Naive thymus-derived CD4-positive, alpha-beta T cell (primary cell): ENCODE measurements around the gene NLRP11. TPM values are rescaled to one million over a fixed set of nuclear protein-coding genes. Genes with fewer than 3 reads are reported as not detected.
"Not testable (repeated sequence)": the region's sequence is repeated elsewhere in the genome, so short reads cannot be mapped to it uniquely, and the experiment has no call there.

Source experiments
- ATAC-seq: fragments of 150-1000 bp; cut with Tn5 transposase; 2 replicates; pipeline ENCODE4 v1.10.0; 2021; ENCODE audit warnings: mild to moderate bottlenecking, moderate library complexity
- CTCF ChIA-PET: fragments of 350-600 bp; sonication (Branson Sonifier 250); formaldehyde crosslinking; loops from one replicate; lab custom pipeline; 2021; ENCODE audit warnings: antibody characterized with exemption; lab: Charles Lee
- POLR2A ChIA-PET: fragments of 350-600 bp; sonication (Branson Sonifier 250); formaldehyde crosslinking; loops from one replicate; lab custom pipeline; 2021; ENCODE audit warnings: antibody characterized with exemption, inconsistent platforms; lab: Charles Lee
- DNase-seq, 9 donors: peaks; one replicate each; pipeline versions ENCODE4 v3.0.0 to v3.0.0-alpha.2; 2020 to 2022; ENCODE audit warnings: mixed read lengths in 1 of 9
- H3K27ac ChIP-seq: one replicate; pipeline ENCODE4 v1.7.0; 2013; ENCODE audit warnings: mild to moderate bottlenecking, low read depth, low read length, moderate library complexity
- H3K27me3 ChIP-seq, 2 donors: one replicate each; pipeline ENCODE4 v1.7.0; 2013; ENCODE audit warnings: low read length in 2 of 2, mild to moderate bottlenecking in 2 of 2, moderate library complexity in 2 of 2; ENCODE audit not compliant: control insufficient read depth in 2 of 2, insufficient read depth in 2 of 2
- H3K36me3 ChIP-seq, 3 experiments: 1 replicate in 2 of 3; 2 replicates in 1 of 3; pipeline ENCODE4 v1.7.0; 2013; ENCODE audit warnings: low read length in 3 of 3, mild to moderate bottlenecking in 3 of 3, moderate library complexity in 1 of 3; ENCODE audit not compliant: insufficient read depth in 3 of 3, control insufficient read depth in 2 of 3
- H3K4me1 ChIP-seq, 2 donors: one replicate each; pipeline ENCODE4 v1.7.0; 2013; ENCODE audit warnings: low read length in 2 of 2, mild to moderate bottlenecking in 2 of 2, moderate library complexity in 1 of 2; ENCODE audit not compliant: control insufficient read depth in 2 of 2, insufficient read depth in 2 of 2
- H3K4me3 ChIP-seq: 2 replicates; pipeline ENCODE4 v1.7.0; 2013; ENCODE audit warnings: mild to moderate bottlenecking, low read length
- H3K9me3 ChIP-seq, 3 experiments: 1 replicate in 2 of 3; 2 replicates in 1 of 3; pipeline ENCODE4 v1.7.0; 2013; ENCODE audit warnings: low read length in 3 of 3; ENCODE audit not compliant: control insufficient read depth in 2 of 3
- H3K27ac Mint-ChIP-seq, 9 donors: one replicate each; pipeline ENCODE4 v1.8.0; 2020 to 2022; ENCODE audit warnings: mixed read lengths in 9 of 9, mild to moderate bottlenecking in 8 of 9, moderate library complexity in 5 of 9, inconsistent platforms in 2 of 9
- H3K27me3 Mint-ChIP-seq, 5 donors: one replicate each; pipeline ENCODE4 v1.8.0; 2021 to 2022; ENCODE audit warnings: mixed read lengths in 5 of 5, mild to moderate bottlenecking in 1 of 5
- H3K36me3 Mint-ChIP-seq, 5 donors: one replicate each; pipeline ENCODE4 v1.8.0; 2020 to 2022; ENCODE audit warnings: mixed read lengths in 5 of 5, mild to moderate bottlenecking in 3 of 5, inconsistent platforms in 1 of 5
- H3K4me1 Mint-ChIP-seq, 7 donors: one replicate each; pipeline ENCODE4 v1.8.0; 2020 to 2022; ENCODE audit warnings: mixed read lengths in 7 of 7, mild to moderate bottlenecking in 3 of 7, inconsistent platforms in 1 of 7
- H3K4me3 Mint-ChIP-seq, 10 donors: one replicate each; pipeline ENCODE4 v1.8.0; 2020 to 2022; ENCODE audit warnings: mild to moderate bottlenecking in 10 of 10, mixed read lengths in 10 of 10, moderate library complexity in 6 of 10, inconsistent platforms in 2 of 10
- H3K9me3 Mint-ChIP-seq, 11 donors: one replicate each; pipeline ENCODE4 v1.8.0; 2020 to 2022; ENCODE audit warnings: mixed read lengths in 11 of 11, mild to moderate bottlenecking in 4 of 11, inconsistent platforms in 1 of 11, moderate library complexity in 1 of 11
- intact Hi-C, 2 donors: fragments of 100-400 bp; cut with micrococcal nuclease; formaldehyde crosslinking; loops; one replicate each; pipeline ENCODE4 v1.15.1; 2023
- polyA plus RNA-seq, 2 donors: library from polyadenylated mRNA; unstranded; fragments of 300-500 nt; fragmentation: Illumina TruSeq; gene quantifications; one replicate each; pipeline ENCODE4 v1.2.3, GENCODE V29; 2021
- total RNA-seq, 6 experiments: library from RNA in 5 of 6; stranded (reverse) in 5 of 6; gene quantifications; 1 replicate in 5 of 6; 2 replicates in 1 of 6; pipeline ENCODE4 v1.2.3 and lab custom pipeline; 2021 to 2026

Gene NLRP11
- total and polyA plus RNA-seq, 7 experiments from 2014 or later: not detected

GRCh38 chr19:55768818-55769217 is 63.0 kb downstream of the NLRP11 start, which contains the start of gene RFPL4AL1:
RFPL4AL1 (plus strand) TSS chr19:55769118; CDS start chr19:55771805, 2,687 bp downstream.
- H3K27ac ChIP-seq, ATAC-seq, POLR2A ChIA-PET, H3K9me3 ChIP-seq, H3K4me3 Mint-ChIP-seq, DNase-seq, H3K4me1 ChIP-seq, H3K4me1 Mint-ChIP-seq, intact Hi-C loops, H3K27ac Mint-ChIP-seq, H3K4me3 ChIP-seq, H3K36me3 ChIP-seq, H3K27me3 ChIP-seq, CTCF ChIA-PET: not testable (repeated sequence)
- peaks cover 0 to 35% (median 8%) of the 10 kb centered on the region in 11 donors for H3K9me3 Mint-ChIP-seq
- H3K36me3 Mint-ChIP-seq: peaks cover 0 to 10% (median 0%) of the 10 kb centered on the region in 5 donors
- H3K27me3 Mint-ChIP-seq: peaks cover 0 to 43% (median 39%) of the 10 kb centered on the region in 5 donors

- H3K4me3 ChIP-seq: no peak overlapping the region
- no peaks in the 10 kb centered on the region for H3K27me3 ChIP-seq
- CTCF ChIA-PET: no interaction called here
- no peak overlapping the region for H3K27ac ChIP-seq
- no peaks in the 10 kb centered on the region for H3K9me3 ChIP-seq
- H3K4me3 Mint-ChIP-seq: no peak overlapping the region
- ATAC-seq (no peak), DNase-seq (no peak)
- POLR2A ChIA-PET: no interaction called here
- H3K4me1 ChIP-seq: no peaks in the 10 kb centered on the region
- H3K36me3 ChIP-seq: no peaks in the 10 kb centered on the region
- peaks cover 0 to 10% (median 0%) of the 10 kb centered on the region in 5 donors for H3K36me3 Mint-ChIP-seq
- no peak overlapping the region for H3K27ac Mint-ChIP-seq
- no peaks in the 10 kb centered on the region for H3K4me1 Mint-ChIP-seq
- H3K9me3 Mint-ChIP-seq: peaks cover 0 to 35% (median 8%) of the 10 kb centered on the region in 11 donors
- H3K27me3 Mint-ChIP-seq: peaks cover 0 to 45% (median 39%) of the 10 kb centered on the region in 5 donors
- intact Hi-C loops: no loop called here
Measured at GRCh38 chr19:55766466-55766865, 65.3 kb downstream of the NLRP11 start.

- H3K27ac Mint-ChIP-seq, CTCF ChIA-PET, ATAC-seq, H3K4me1 Mint-ChIP-seq, DNase-seq, H3K4me3 Mint-ChIP-seq, H3K36me3 ChIP-seq, H3K27me3 ChIP-seq, H3K36me3 Mint-ChIP-seq, H3K4me1 ChIP-seq, H3K27ac ChIP-seq, H3K9me3 ChIP-seq, H3K4me3 ChIP-seq, intact Hi-C loops, POLR2A ChIA-PET: not testable (repeated sequence)
- H3K27me3 Mint-ChIP-seq: peaks cover 0 to 41% (median 24%) of the 10 kb centered on the region in 5 donors
- peaks cover 0 to 11% (median 6%) of the 10 kb centered on the region in 11 donors for H3K9me3 Mint-ChIP-seq
Measured at GRCh38 chr19:55758797-55759196, 73.0 kb downstream of the NLRP11 start, which contains the start of gene RFPL4A. RFPL4A (plus strand) TSS chr19:55759097; CDS start chr19:55761801, 2,704 bp downstream.

- not testable (repeated sequence) for H3K36me3 ChIP-seq
- peaks cover 0 to 46% (median 31%) of the 10 kb centered on the region in 5 donors for H3K27me3 Mint-ChIP-seq
Measured at GRCh38 chr19:55756808-55757207, 75.0 kb downstream of the NLRP11 start.

GRCh38 chr19:55753401-55753800 is 78.4 kb downstream of the NLRP11 start:
- H3K4me3 Mint-ChIP-seq: no peak overlapping the region
- Histone ChIP-seq H3K4me3 (no peak overlapping the region), H3K9me3 (no peaks in the 10 kb centered on the region), H3K27me3 (no peaks in the 10 kb centered on the region), H3K4me1 (no peaks in the 10 kb centered on the region), H3K27ac (no peak overlapping the region), H3K36me3 (no peaks in the 10 kb centered on the region)
- peaks cover 0 to 37% (median 18%) of the 10 kb centered on the region in 5 donors for H3K27me3 Mint-ChIP-seq
- intact Hi-C loops: no loop called here
- H3K36me3 Mint-ChIP-seq: peaks cover 0 to 5% (median 0%) of the 10 kb centered on the region in 5 donors
- CTCF ChIA-PET: no interaction called here
- POLR2A ChIA-PET: no interaction called here
- no peaks in the 10 kb centered on the region for H3K4me1 Mint-ChIP-seq
- DNase-seq (no peak), ATAC-seq (no peak)
- no peak overlapping the region for H3K27ac Mint-ChIP-seq
- peaks cover 0 to 9% (median 1%) of the 10 kb centered on the region in 11 donors for H3K9me3 Mint-ChIP-seq

More at GRCh38 chr19:55756808-55757207, 75.0 kb downstream of the NLRP11 start:
- H3K36me3 Mint-ChIP-seq, ATAC-seq, H3K4me3 Mint-ChIP-seq, CTCF ChIA-PET, intact Hi-C loops, DNase-seq, H3K4me1 Mint-ChIP-seq, H3K27ac ChIP-seq, H3K27me3 ChIP-seq, H3K4me3 ChIP-seq, H3K27ac Mint-ChIP-seq, POLR2A ChIA-PET, H3K9me3 ChIP-seq, H3K4me1 ChIP-seq: not testable (repeated sequence)
- H3K9me3 Mint-ChIP-seq: peaks cover 0 to 11% (median 6%) of the 10 kb centered on the region in 11 donors

GRCh38 chr19:55750715-55751114 is 81.1 kb downstream of the NLRP11 start:
- H3K9me3 Mint-ChIP-seq: peaks cover 0 to 3% (median 0%) of the 10 kb centered on the region in 11 donors
- Histone ChIP-seq H3K27ac (no peak overlapping the region), H3K36me3 (no peaks in the 10 kb centered on the region), H3K4me3 (no peak overlapping the region), H3K9me3 (no peaks in the 10 kb centered on the region), H3K4me1 (no peaks in the 10 kb centered on the region), H3K27me3 (no peaks in the 10 kb centered on the region)
- no peak overlapping the region for H3K27ac Mint-ChIP-seq
- no peak for DNase-seq
- H3K36me3 Mint-ChIP-seq: peaks cover 0 to 3% (median 0%) of the 10 kb centered on the region in 5 donors
- ChIA-PET POLR2A (no interaction called here), CTCF (no interaction called here)
- ATAC-seq: no peak
- intact Hi-C loops: no loop called here
- H3K4me3 Mint-ChIP-seq: no peak overlapping the region
- no peaks in the 10 kb centered on the region for H3K4me1 Mint-ChIP-seq
- H3K27me3 Mint-ChIP-seq: peaks cover 0 to 16% (median 13%) of the 10 kb centered on the region in 5 donors

- Mint-ChIP-seq H3K27ac (no peak within 1 kb of the TSS), H3K4me3 (no peak within 1 kb of the TSS), H3K9me3 (peaks cover 0 to 6% (median under 1%) of the 10 kb centered on the region in 11 donors), H3K27me3 (peaks cover 0 to 28% (median 19%) of the 10 kb centered on the region in 5 donors), H3K4me1 (no peaks in the 10 kb centered on the region), H3K36me3 (peaks cover 0 to 3% (median 0%) of the 10 kb centered on the region in 5 donors)
- CTCF ChIA-PET: no interaction called here
- no peak within 1 kb of the TSS for H3K4me3 ChIP-seq
- DNase-seq (no peak), ATAC-seq (no peak)
- POLR2A ChIA-PET: no interaction called here
- intact Hi-C loops: no loop called here
- no peak within 1 kb of the TSS for H3K27ac ChIP-seq
- no peaks in the 10 kb centered on the region for H3K27me3 ChIP-seq
- H3K36me3 ChIP-seq: no peaks in the 10 kb centered on the region
- H3K9me3 ChIP-seq: no peaks in the 10 kb centered on the region
- H3K4me1 ChIP-seq: no peaks in the 10 kb centered on the region
Measured at GRCh38 chr19:55738302-55738701, 93.5 kb downstream of the NLRP11 start, which contains the start of gene NLRP9. NLRP9 (minus strand) TSS chr19:55738402; CDS start chr19:55738374, 28 bp downstream.
